ENCODE measurements around the gene POLR2M.

The POLR2M gene

DNA sequence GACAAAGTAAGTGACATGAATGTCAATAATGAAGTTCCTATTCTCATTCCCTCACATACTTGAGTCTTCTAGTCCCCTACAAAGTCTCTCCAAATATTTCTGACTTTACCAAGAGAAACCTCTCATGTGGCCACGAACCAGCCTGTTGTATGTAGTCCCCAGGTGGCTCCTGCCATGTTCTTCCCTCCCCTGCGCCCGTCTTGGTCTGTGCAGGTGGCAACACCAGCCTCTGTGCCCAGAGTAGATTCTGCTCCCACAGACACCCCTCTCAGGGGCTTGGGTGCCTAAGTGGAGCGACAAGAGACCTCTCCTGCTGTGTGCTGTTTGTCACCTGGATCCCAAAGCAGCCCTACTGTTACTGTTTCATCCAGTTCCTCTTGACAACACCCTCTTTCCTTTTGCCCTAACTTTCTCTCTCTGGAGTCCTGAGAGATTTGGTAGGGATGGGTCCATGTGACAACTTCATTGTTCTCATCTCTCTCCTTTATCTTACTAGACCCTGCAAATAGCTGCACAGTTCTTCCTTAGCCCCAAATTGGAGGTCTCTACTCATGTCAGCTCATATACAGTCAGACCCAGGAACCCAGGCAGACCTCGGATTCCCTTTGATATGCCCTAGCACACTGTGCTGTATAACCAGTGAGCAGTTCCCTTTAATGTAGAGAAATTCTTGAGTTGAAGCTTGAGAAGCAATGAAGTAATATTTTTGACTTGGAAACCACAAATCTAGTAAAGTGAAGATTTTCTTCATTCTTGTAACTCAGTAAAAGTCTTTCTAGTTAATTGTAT is 56.9 kb downstream of the POLR2M start:
- H3K4me3 Mint-ChIP-seq, result no peak overlapping the region
- CTCF ChIA-PET, result interaction anchor here (1.0 kb wide), 1 partner anchor 12 kb away, joined by 3 read pairs; no protein-coding TSS in a partner anchor
- no peak overlapping the region for H3K27ac Mint-ChIP-seq
- DNase-seq, result no peak
- H3K27me3 Mint-ChIP-seq, result peaks cover 11% of the 10 kb centered on the region
- H3K9me3 Mint-ChIP-seq, result no peaks in the 10 kb centered on the region
- H3K4me1 Mint-ChIP-seq, result peaks cover 15% of the 10 kb centered on the region
- H3K36me3 Mint-ChIP-seq, result no peaks in the 10 kb centered on the region
